ACHN (cell line): ENCODE measurements around the gene ZNF274.
"Not testable (repeated sequence)": the region's sequence is repeated elsewhere in the genome, so short reads cannot be mapped to it uniquely, and the experiment has no call there.

Source experiments
- DNase-seq: peaks from one replicate; pipeline ENCODE4 v3.0.0-alpha.2; 2015
- in situ Hi-C: cut with HindIII; loops from 2 replicates; pipeline ENCODE4 v1.10.0; 2017; ENCODE audit warnings: low sequenced_read_pairs, low pct_ligation_motif_present, low pct_unique_long_range_greater_than_20kb

Gene ZNF274

DNA sequence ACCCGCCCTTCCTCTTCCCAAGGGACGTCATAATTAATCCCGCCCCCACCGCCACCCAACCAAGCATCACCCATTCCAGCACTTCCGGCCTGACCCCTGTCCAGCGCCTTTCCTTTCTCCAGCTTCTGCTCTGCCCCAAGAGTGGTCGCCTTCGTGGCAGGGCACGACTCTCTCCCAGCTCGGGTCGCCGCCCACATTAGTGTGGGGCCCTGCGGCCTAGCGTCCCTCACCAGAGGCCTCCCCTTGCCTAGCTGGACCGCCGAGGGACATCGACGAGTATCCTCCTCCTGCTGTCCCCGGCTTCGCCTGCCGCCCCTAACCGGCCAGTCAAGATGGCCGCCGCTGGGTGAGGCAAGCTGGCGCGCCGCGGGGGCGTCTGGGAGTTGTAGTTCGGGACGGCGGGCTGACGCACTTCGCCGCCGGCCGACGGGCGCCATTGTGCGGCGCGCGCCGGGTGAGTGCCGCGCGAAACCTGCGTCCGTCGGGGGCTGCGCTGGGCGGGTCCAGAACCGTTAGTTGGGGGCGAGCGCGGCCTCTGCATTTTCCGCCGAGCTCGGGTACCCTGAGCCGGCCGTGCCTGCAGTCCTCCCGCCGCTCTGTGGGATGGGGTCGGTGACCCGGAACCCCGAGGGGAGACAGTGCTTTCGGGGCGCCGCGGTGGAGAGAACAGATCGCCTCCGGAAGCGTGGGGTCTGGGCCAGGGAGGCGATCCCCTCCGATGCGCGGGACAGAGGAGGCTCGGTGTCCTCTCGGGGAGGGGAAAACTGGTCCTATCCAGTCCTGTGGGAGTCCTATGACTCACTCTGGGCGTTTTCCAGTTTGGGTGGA, at the start of gene ZNF274:
Gene ZNF274, plus strand, starts transcription at position 73 of the 828 bp plus-strand sequence. CDS start 905 bp downstream, outside the sequence.
- DNase-seq, result peak; percentile 90
- in situ Hi-C loops, result no loop called here

DNA sequence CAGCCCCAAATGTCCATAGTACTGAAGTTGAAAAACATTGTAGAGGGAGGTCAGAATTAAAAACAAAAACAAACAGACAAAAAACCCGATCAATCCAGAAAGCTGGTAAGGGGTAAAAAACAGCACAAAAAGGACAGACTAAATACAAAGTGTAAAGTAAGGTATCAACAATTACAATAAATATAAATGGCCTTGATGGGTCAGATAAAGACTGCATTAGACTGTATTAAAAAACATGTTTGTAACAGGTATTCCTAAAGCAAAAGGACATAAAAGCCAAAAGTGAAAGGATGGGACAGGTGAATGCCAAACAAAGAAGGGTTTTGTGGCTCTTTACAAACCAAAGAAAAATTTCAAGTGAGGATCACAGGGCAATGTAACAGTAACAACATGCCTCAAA, 48.6 kb upstream of the ZNF274 start:
- in situ Hi-C loops, result no loop called here
- DNase-seq, result no peak

DNA sequence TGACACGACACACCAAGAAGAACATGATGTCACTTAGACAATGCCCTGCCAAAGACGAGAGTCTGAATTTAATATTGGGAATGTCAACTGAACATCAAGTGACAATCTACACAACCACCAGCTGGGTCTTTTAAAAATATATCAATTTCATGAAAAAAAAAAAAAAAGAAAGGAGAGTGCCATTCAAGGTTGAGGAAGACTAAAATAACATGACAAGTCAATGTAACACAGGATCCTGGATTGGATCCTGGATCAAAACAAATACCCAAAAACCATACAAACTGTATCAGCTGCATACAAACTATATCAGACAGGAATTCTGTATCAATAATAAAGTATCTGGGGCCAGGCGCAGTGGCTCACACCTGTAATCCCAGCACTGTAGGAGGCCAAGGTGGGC, 37.0 kb upstream of the ZNF274 start:
- in situ Hi-C loops, result no loop called here
- DNase-seq, result no peak

DNA sequence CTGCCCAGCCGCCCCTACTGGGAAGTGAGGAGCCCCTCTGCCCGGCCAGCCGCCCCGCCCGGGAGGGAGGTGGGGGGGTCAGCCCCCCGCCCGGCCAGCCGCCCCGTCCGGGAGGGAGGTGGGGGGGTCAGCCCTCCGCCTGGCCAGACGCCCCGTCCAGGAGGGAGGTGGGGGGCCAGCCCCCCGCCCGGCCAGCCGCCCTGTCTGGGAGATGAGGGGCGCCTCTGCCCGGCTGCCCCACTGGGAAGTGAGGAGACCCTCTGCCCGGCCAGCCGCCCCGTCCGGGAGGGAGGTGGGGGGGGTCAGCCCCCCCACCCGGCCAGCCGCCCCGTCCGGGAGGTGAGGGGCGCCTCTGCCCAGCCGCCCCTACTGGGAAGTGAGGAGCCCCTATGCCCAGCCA, 35.4 kb upstream of the ZNF274 start:
- in situ Hi-C loops, DNase-seq: not testable (repeated sequence)

DNA sequence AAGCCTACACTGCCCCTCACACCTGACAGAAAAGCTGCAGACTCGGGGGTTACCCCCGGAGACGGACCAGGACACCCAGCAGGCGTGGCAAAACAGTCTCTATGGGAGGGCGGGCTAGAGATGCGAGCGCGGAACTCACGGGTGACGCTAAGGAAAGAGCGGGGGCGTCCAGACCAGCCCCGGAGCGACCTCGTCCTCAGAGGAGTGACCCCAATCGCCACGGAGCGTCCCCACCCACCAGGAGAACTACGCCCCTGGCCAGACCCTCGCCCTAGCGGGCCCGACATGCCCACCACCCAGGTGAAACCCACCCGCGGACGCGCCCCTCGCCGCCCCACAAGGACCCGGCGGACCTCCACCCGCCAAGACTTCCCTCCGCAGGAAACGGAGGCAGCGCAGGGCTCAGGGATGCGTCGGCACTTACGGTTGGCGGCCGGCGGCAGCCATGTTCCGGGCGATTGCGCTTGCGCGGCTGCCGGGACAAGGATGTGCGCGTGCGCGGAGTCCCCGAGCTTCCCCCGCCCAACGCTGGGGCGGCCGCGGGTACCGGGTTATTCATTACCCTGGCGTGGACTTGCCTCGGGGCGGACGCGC, 32.4 kb upstream of the ZNF274 start, which contains the start of gene ZNF329:
Gene ZNF329, minus strand, starts transcription at position 462 of the 594 bp plus-strand sequence. CDS start 21,286 bp downstream, outside the sequence.
- in situ Hi-C loops, result no loop called here

DNA sequence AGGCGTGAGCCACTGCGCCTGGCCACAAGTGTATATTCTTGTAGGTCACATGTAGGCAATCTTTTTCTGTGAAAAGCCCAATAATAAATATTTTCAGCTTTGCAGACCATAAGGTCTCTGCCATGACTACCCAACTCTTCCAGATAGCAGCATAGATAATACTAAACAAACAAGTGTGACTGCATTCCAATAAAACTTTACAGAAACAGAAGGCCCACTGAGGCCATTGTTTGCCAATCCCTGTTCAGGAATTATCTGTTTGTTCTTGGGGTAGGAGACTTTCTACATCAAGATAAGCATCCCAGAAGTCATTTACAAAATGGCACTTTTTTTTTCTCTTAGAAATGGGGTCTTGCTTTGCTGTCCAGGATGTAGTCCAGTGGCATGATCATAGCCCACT, 29.5 kb upstream of the ZNF274 start:
- in situ Hi-C loops, result no loop called here
- DNase-seq, result no peak

More for the DNA sequence above, 32.4 kb upstream of the ZNF274 start, which contains the start of gene ZNF329:
- DNase-seq, result peak; percentile 86

DNA sequence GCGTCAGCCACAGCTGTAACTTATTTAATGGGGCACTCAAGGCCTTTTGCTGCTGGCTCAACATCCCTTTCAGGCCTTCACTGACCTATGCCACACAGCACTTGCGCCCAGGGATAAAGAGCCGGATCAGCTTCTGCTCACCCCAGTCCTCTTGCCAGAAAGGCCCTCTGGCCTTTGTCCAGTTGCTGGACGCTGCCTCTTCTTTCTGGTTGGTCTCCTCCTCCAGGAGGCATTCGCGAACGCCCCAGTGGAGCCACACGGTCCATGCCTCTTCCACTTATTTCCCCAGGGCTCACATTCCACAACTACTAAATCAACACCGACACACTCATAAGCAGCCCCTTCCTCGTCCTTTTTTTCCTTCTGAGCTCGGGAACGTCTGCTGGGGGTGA, 28.6 kb upstream of the ZNF274 start:
- no peak for DNase-seq
- in situ Hi-C loops, result no loop called here

DNA sequence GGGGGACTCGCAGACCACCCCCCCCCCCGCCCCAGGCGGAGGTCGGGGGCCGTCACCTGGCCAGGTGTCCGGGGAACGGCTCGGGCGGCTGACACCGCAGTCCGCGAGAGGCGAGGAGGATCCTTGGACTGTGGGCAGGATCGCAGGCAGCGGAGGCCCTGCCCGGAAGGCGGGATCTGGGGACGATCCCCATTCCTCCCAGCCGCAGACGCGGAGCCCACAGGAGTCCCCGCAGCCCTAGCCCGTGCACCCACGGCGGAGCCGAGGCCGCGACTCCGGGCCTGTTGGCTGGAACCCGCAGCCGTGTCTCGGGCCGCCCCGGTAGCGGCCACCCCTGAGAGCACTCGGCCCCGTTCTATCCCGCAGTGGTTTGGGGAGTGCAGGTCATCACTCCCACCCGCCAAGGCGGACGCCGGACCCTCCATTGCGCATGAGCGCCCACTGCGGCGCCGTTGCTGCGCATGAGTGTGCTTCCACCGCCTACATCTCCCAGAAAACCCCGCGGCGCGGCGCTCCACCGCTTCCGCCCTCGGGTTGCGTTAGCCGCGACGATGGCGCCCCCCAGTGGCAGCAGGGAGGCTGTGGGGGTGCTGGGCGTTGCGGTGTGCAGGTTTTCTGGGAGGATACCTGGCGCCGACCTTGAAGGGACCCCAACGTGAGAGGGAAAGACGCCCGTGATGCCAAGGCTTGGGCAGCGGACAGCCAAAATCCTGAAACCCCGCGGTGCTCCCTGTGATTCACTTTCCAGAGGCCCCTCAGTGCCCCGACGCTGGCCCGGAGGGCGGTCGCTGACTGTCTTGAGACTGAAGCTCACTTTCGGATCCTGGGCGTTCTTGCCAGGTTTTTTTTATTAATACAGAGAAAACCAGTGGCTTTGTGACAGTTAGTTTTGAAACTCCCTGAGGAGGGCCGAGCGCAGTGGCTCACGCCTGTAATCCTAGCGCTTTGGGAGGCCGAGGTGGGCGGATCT, 27.9 kb upstream of the ZNF274 start:
- DNase-seq, result peak; percentile 80
- in situ Hi-C loops, result no loop called here

DNA sequence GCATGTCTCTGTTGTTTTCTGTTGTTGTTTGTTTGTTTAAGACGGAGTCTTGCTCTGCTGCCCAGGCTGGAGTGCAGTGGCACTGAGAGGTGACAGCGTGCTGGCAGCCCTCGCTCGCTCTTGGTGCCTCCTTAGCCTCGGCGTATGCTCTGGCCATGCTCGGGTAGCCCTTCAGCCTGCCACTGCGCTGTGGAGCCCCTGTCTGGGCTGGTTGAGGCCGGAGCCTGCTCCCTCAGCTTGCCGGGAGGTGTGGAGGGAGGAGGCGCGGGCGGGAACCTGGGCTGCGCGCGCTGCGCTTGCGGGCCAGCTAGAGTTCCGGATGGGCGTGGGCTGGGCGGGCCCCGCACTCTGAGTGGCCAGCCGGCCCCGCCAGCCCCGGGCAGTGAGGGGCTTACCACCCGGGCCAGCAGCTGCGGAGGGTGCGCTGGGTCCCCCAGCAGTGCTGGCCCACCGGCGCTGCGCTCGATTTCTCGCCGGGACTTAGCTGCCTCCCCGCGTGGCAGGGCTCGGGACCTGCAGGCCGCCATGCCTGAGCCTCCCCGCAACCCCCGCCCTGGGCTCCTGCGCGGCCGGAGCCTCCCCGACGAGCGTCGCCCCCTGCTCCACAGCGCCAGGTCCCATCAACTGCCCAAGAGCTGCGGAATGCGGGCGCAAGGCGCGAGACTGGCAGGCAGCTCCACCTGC, 25.7 kb upstream of the ZNF274 start:
- DNase-seq, result no peak
- in situ Hi-C loops, result no loop called here

DNA sequence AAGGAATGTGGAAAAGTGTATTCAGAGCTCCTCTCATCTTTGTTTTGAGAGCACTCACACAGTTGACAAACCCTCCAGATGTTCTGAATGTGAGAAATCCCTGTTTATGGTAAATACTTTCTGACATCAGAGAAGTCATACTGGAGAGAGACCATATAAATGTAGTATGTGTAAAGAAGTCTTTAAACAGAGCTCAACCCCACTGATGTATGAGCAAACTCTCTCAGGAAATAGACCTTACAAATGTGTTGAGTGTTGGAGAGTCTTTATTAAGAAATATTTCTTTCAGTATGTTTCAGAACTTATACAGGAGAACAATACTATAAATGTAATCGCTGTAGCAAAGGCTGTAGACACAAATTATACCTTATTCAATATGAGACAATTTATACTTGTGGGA, 16.6 kb upstream of the ZNF274 start:
- in situ Hi-C loops, result no loop called here
- DNase-seq, result no peak

DNA sequence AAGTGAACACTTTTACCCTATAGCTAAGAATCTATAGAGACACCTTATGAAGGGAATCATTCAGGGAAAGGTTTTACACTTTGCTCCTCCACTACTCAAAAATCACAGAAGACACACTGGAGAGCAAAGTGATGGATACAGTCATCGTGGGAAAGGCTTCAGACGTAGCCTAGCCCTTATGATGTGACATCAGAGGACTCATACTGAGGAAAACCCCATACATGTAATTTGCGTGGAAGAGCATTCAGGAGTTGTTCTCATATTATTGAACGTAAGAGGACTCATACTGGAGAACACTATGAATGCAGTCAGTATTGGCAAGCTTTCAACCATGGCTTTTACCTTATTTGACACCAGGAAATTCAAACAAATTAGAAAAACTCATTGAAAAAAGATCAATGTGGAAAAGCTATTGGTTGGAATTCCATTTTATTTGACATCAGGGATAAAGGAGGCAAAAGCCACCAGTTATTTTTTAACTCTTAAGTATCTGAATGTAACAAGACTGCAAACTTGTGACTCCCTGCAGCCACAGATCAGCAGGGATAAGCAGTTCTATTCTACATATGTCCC, 16.1 kb upstream of the ZNF274 start:
- no peak for DNase-seq
- in situ Hi-C loops, result no loop called here

DNA sequence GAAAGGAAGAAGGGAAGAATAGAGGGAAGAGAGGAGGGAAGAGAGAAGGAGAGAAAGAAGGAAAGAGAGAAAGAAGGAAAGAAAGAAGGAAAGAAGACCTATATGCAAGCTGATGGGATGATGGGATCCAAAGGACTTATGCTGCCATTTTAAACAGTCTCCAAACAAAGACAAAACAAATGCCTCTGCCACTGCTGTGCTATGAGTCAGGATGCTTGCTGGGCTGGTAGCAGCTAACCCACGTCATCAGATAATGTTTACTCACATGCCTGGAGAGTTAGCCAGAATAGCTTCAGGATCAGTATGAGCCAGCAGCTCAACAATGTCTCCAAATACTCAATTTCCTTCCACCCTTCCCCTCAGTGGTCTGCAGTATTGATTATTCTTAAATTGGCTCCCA, 12.0 kb upstream of the ZNF274 start:
- in situ Hi-C loops, result no loop called here

DNA sequence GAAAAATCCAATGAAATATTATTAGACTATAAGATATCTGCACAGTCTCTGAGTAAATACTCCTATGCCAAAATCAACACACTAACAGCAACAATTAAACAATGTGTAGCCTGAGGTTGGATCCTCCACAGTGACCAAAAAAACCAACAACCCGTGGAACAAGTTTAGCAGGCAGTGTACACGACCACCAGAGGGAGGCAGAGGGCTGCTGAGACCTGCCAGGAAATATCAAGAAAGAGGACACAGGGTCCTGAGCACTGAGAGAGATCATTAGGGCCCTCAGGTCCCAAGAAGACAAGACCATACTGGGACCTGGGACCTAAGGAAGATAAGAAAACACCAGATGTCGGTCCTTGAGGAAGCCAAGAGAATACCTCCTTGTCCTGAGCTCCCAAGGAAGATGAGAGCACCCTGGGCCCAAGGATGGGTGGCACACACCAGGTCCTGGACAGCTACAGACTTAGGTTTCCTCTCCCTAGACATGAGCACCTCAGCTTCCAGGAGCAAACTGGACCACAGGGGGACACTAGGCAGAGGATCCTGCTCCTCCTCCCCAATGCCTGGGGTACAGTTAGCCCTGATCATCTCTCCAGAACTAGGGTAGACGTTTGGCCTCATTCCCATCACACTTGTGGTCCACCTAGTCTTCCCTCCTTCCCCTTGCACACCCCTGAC, 822 bp upstream of the ZNF274 start:
- in situ Hi-C loops, result no loop called here
- DNase-seq, result peak; percentile 57

More for the DNA sequence above, 12.0 kb upstream of the ZNF274 start:
- DNase-seq, result no peak

DNA sequence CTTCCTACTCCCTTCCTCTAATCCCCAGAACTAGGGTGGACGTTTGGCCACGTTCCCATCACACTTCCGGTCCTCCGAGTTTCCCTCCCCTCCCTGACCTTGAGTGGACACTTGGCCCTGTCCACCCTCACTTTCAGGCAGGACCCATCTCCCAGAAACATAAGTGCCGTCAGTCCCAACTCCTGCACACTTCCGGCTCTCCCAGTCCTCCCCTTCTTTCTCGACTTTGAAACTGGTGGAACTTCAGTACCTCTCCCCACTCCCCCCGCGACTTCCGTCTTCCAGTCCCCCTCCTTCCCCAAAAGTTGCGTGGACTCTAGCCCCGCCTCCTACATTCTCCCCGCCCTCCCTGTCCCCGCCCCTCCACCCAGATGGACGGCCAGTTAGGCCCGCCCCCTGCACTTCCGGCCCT, 278 bp upstream of the ZNF274 start:
- in situ Hi-C loops, result no loop called here
- no peak for DNase-seq

DNA sequence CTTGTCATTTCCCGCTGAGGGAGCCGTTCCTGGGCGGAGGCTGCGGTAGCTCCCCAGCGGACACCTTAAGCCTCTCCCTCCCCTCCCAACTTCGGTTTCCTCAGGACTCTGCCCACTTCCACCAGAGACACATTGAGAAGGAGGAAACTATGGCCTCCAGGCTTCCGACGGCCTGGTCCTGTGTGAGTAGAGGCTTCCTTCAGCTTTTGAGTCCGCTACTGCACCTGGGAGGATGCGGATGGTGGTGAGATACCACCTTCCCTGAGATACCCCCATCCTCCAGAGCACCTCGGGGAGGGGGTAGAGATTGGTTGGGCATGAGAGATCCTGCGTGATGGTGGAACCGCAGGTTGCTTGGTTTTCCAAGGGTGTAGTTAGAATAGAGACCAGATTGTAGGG, 955 bp downstream of the ZNF274 start:
- in situ Hi-C loops, result no loop called here
- no peak for DNase-seq

DNA sequence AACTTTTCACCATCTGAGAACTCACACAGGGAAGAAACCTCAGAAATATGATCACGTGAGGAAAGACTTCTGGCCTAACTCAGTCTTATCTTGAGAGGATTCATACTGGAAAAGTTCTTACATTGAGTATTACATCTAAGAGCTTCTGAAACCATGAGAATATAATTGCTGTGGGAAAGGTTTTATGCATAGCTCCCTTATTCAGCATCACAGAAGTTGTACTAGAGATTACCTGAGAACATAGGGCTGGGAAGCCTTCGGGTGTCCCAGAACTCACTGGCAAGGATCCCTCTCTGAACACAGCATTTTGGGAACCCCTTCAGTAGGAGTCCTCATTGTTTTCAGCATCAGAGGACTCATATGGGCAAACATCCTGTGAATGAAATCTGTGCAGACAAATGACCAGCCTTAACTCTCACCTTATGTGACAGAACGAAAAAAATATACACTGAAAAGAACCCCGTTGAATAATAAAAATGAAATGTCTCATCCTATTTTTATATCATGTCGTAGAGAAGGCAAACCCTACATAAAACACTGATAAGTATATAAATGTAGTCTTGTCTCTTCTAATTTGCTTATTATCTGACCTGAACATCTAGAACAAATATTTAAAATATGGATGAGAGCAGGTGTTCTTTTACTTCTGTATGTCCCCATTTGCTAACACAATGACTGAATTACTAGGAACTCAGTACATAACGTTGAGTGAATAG, 14.2 kb downstream of the ZNF274 start:
- DNase-seq, result peak; percentile 18
- in situ Hi-C loops, result no loop called here
